HG03460 (cell line): Measurements from ENCODE around the gene TAS2R13.

ENCODE experiments used
- ATAC-seq: cut with Tn5 transposase; IDR thresholded peaks from one replicate; pipeline ENCODE4 v1.9.1; 2021; ENCODE audit not compliant: unreplicated experiment

Gene TAS2R13

DNA sequence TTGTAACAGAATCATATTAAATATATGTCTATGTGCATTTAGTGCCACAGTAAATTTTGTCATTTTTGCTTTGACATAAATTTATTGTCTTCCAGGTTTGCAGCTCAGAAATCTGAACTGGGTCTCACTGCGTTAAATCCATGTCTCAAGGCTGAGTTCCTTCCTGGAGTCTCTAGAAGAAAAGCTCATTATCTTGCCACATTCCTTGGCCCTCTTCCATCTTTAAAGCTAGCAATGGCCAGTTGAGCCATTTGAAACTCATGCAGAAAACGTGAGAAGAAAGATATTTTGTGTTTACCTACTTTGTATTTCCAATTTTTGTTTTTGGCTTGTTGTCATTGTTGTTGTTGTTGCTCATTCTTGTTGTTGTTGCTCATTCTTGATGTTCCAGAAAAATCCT is 36.0 kb downstream of the TAS2R13 start:
- ATAC-seq, result no peak

DNA sequence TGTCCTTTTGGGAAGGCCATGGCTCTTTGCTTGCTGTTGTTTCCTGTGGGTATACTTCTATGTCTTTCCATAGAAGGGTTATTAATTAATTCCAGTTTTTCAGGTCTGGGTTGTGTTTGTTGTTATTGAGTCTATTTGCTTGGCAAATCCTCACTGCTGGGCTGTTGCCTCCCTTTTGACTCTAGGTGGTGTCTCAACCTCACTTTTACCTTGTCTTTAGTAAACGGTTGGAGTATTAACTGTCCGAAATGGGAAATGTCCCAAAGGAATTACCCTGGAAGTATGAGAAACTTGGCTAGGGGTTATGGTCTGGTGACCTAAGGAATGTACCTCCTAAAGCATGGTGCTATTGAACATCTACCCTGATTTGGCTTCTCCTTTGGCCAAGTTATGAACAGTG is 42.0 kb downstream of the TAS2R13 start:
- no peak for ATAC-seq

DNA sequence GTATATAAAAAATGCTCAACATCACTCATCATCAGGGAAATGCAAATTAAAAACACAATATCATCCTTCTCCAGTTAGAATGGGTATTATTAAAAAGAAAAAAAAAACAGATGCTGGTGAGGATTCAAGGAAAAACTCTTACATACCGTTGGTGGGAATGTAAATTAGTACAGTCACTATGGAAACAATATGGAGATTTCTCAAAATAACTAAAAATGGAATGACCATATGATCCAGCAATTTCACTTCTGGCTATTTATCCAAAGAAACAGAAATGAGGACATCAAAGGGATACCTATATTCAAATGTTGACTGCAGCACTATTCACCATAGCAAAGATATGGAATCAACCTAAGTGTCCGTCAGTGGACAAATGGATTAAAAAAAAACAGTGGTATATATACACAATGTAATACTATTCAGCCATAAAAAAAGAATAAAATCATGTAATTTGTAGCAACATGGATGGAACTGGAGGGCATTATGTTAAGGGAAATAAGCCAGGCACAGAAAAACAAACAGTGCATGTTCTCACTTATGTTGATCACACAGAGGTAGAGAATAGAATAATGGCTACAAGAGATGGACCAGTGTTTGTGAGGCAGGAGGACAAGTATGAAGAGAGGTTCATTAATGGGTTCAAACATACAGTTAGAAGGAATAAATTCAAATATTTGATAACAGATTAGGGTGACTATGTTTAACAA is 45.7 kb downstream of the TAS2R13 start:
- ATAC-seq, result no peak

DNA sequence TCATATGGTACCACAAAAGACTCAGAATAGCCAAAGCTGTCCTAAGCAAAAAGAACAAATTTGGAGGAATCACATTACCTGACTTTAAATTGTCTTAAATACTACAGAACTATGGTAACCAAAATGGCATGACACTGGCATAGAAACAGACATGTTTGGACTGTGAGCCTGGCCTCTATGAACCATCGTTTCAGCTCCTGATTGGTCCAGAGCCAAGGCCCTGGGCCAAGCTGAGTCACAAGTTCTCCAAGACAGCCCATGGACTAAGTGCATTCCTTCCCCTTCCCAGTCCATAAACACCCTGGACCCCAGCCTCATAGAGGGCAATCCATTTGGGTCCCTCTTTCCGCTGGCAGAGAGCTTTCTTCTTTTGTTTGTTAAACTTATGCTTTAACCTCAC is 48.0 kb downstream of the TAS2R13 start:
- no peak for ATAC-seq
